Lower leg skin (tissue), 4 donors: Measurements from ENCODE around the gene HYDIN. TPM values are rescaled to one million over a fixed set of nuclear protein-coding genes. Genes with fewer than 3 reads are reported as not detected.

Source experiments
- DNase-seq, 2 donors: peaks; one replicate each; pipeline ENCODE4 v3.0.0-alpha.2; 2019; ENCODE audit warnings: low spot score in 2 of 2
- H3K4me3 ChIP-seq: fragments of 200-600 bp; sonication (generic); 2 replicates; pipeline ENCODE4 v1.5.1; 2017; ENCODE audit warnings: mild to moderate bottlenecking, low read depth; ENCODE audit not compliant: poor library complexity, severe bottlenecking
- POLR2A ChIP-seq, 2 donors: fragments of 450-650 bp; IDR thresholded peaks; one replicate each; pipeline ENCODE4 v1.6.1; 2016 to 2017; ENCODE audit warnings: antibody characterized with exemption in 2 of 2, mild to moderate bottlenecking in 1 of 2, moderate library complexity in 1 of 2
- WGBS, 2 donors: methylation state at CpG; one replicate each; pipeline ENCODE4 v1.1.5; 2018; 5-methylcytosine and 5-hydroxymethylcytosine counted together
- intact Hi-C: fragments of 100-400 bp; cut with DNase I; formaldehyde crosslinking; loops from one replicate; pipeline ENCODE4 v1.15.0; 2023; ENCODE audit warnings: low total_unique reads
- total RNA-seq, 4 donors: library from RNA; depleted of rRNA; stranded (reverse); fragments of >200 nt; gene quantifications; one replicate each; pipeline ENCODE4 v1.1.0, GENCODE V29; 2016
- TF ChIP-seq, protein P1 (sequence below), 3 donors: fragments of 450-650 bp; IDR thresholded peaks; one replicate each; pipeline ENCODE4 v1.5.1; 2016; ENCODE audit warnings: antibody characterized with exemption in 3 of 3, mild to moderate bottlenecking in 3 of 3, moderate library complexity in 2 of 3

Gene HYDIN
- total RNA-seq, 4 donors from 2014 or later: 0.15 to 2.3 (median 1.5) TPM; not detected in 1

DNA sequence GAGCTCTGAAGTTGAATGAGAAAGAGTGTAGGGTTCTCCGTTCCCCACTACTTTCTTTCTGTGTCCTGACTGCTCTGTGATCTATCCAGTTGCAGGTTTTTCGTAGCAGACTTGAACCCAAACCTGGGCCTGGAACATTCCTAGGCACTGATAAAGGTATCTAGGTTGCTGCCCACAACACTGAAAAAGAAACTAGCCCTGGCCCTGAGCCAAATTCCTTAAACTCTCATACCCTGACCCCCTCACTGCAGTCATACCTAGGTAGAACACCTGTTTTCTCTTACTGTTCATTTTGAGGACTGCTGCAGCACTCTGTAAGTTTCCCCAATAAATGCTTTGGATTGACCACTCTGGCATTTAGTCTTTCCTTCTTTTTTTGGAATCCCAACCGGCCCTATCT is 5.4 kb downstream of the HYDIN start:
- no peak overlapping the region for H3K4me3 ChIP-seq
- 90 to 94% methylated on average over 3 of the region's 3 CpGs for WGBS, 2 donors
- no peak for DNase-seq
- TF ChIP-seq, protein P1, sequence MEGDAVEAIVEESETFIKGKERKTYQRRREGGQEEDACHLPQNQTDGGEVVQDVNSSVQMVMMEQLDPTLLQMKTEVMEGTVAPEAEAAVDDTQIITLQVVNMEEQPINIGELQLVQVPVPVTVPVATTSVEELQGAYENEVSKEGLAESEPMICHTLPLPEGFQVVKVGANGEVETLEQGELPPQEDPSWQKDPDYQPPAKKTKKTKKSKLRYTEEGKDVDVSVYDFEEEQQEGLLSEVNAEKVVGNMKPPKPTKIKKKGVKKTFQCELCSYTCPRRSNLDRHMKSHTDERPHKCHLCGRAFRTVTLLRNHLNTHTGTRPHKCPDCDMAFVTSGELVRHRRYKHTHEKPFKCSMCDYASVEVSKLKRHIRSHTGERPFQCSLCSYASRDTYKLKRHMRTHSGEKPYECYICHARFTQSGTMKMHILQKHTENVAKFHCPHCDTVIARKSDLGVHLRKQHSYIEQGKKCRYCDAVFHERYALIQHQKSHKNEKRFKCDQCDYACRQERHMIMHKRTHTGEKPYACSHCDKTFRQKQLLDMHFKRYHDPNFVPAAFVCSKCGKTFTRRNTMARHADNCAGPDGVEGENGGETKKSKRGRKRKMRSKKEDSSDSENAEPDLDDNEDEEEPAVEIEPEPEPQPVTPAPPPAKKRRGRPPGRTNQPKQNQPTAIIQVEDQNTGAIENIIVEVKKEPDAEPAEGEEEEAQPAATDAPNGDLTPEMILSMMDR (IDR thresholded peaks at IDR 0.05): no peak
- TF ChIP-seq POLR2A (IDR thresholded peaks at IDR 0.05): no peak
- intact Hi-C loops: no loop called here

DNA sequence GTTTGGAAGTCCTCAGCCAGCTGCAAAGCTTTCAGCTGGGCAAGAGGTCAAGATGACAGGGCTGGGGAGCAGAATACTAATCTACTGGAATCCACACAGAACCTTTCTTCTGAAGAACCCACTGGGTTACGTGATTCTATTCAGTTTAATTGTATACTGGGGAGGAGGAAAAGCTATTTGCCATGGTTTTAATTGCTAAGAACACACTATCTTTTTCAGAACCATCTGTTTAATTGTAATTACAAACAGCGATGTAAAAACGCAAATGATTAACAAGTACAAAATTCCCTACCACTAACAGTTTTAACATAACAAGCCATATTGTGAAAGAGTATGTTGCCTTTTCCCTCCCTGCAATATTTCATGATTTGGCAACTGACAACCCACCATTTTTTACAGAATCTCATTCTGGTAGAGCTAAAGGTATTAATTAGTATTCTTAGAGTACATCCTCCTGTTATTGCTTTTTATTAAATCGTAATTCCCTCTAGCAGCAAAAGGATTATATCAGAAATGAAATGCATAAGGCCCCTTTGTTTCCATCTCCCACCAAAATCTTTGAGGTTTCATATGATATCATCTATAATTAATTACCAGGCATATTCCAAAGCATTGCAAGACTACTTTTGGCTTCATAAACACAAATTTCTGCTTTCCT is 12.1 kb downstream of the HYDIN start:
- DNase-seq: no peak
- no peak overlapping the region for H3K4me3 ChIP-seq
- intact Hi-C loops: no loop called here
- 51 to 53% methylated on average over 4 of the region's 4 CpGs for WGBS, 2 donors
- TF ChIP-seq, protein P1 (IDR thresholded peaks at IDR 0.05): no peak
- no peak for TF ChIP-seq POLR2A (IDR thresholded peaks at IDR 0.05)

DNA sequence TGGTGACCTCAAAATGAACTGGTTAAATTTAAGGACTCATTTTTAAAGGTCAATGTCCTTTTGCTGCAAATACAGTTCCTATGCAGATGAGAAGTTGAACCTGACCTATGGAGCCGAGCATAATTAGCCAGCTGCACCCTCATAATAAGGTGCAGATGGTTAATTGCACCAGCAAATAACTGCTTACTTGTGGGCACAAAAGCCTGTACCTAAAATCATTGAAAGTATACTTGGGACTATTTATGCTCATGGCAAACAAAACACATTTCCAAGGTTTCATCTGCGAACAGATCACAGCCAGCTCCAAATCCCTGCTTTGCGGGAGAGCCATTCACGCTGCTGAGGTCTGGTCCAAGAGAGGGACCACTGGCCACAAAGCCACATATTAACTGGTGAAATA is 13.0 kb downstream of the HYDIN start:
- no peak for DNase-seq
- no peak overlapping the region for H3K4me3 ChIP-seq
- no peak for TF ChIP-seq POLR2A (IDR thresholded peaks at IDR 0.05)
- TF ChIP-seq, protein P1 (IDR thresholded peaks at IDR 0.05): no peak
- 77 to 78% methylated on average over 4 of the region's 4 CpGs for WGBS, 2 donors
- intact Hi-C loops: no loop called here

DNA sequence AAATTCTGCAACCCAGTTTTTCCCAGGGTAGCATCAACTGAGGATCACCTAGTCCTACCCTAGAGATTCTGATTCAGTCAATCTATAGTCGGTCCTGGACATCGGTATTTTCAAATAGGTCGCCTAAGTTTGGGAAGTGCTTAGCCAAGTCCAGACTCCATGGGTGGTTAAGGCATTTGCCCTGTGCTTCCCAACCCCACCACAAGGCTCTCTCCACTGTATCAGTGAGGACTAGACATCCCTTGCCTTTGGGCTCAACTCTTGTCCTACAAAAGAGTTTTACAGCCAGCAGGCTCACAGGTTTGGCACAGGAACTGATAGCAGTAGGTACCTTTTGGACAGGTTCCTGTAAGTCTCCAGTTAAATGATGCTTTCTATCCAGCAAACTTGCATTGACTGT is 13.8 kb downstream of the HYDIN start:
- no peak overlapping the region for H3K4me3 ChIP-seq
- TF ChIP-seq, protein P1 (IDR thresholded peaks at IDR 0.05): no peak
- no peak for TF ChIP-seq POLR2A (IDR thresholded peaks at IDR 0.05)
- WGBS, 2 donors: 95 to 97% methylated on average over 3 of the region's 3 CpGs
- intact Hi-C loops: no loop called here
- DNase-seq: no peak

DNA sequence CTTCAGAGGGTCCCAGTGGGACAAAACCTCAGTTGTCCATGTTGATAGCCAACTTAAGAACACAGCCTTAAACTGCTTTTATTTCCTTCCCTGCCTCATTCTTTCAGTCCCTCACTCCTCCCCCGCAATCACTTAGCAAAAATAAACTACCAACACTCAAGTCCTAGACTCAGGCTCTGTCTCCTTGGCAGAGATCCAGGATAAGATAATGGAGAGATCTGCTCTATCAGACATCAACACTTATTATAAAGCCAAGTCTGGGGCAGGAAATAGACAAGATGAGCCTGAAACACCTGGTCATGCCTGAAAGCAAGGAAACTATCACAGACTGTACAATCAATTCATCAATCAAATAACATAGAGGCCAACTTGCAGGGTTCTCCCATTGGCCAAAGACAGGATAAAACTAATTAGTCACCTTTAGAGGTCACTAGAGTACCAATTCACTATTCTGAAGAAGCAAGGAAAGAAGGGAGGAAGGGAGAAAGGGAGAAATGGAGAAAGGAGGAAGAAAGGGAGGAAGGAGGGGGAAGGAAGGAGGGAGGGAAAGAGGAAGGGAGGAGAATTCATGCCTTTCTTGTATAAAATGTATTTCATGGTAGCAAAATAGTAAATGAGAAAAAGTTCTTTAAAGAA is 15.7 kb downstream of the HYDIN start:
- TF ChIP-seq POLR2A (IDR thresholded peaks at IDR 0.05): no peak
- TF ChIP-seq, protein P1 (IDR thresholded peaks at IDR 0.05): no peak

More for the DNA sequence above, 15.7 kb downstream of the HYDIN start:
- intact Hi-C loops: no loop called here
- DNase-seq: no peak
- WGBS, 2 donors: 39 to 45% methylated on average over 1 of the region's 1 CpG
- no peak overlapping the region for H3K4me3 ChIP-seq
